ENCODE measurements around the gene KCNB1.

Gene KCNB1

DNA sequence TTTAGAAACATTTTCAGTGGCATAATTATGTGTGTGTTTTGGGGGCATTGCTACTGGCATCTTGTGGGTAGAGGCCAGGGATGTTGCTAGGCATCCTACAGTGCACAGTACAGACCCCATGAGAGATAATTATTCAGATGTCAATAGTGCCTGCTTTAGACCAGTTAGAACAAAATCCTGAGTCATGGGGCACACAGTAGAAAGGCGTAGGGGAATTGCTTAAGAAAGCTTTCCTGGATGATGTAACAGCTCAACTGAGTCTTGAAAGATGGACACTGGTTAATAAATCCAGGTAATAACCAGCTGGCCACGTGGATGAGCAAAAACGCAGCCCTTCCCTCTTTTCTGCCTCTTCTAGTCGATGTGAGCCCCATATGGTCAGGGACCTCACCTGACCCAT, 51.1 kb downstream of the KCNB1 start:
- TF ChIP-seq POLR2A (IDR thresholded peaks at IDR 0.05; ENCODE audit: extremely low read depth, insufficient read length) (no peak), MYC (IDR thresholded peaks at IDR 0.05; ENCODE audit: low read depth, low read length) (no peak)
- TF ChIP-seq, protein P1, sequence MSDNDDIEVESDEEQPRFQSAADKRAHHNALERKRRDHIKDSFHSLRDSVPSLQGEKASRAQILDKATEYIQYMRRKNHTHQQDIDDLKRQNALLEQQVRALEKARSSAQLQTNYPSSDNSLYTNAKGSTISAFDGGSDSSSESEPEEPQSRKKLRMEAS (IDR thresholded peaks at IDR 0.05; ENCODE audit: low read depth, low read length) = no peak
- TF ChIP-seq, protein P2, sequence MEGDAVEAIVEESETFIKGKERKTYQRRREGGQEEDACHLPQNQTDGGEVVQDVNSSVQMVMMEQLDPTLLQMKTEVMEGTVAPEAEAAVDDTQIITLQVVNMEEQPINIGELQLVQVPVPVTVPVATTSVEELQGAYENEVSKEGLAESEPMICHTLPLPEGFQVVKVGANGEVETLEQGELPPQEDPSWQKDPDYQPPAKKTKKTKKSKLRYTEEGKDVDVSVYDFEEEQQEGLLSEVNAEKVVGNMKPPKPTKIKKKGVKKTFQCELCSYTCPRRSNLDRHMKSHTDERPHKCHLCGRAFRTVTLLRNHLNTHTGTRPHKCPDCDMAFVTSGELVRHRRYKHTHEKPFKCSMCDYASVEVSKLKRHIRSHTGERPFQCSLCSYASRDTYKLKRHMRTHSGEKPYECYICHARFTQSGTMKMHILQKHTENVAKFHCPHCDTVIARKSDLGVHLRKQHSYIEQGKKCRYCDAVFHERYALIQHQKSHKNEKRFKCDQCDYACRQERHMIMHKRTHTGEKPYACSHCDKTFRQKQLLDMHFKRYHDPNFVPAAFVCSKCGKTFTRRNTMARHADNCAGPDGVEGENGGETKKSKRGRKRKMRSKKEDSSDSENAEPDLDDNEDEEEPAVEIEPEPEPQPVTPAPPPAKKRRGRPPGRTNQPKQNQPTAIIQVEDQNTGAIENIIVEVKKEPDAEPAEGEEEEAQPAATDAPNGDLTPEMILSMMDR (IDR thresholded peaks at IDR 0.05; ENCODE audit: low read depth, low read length) = no peak
- DNase-seq (ENCODE audit: low read depth) = peak; percentile 21
- H3K4me3 ChIP-seq (ENCODE audit: low read depth, low read length) = no peak overlapping the region

- no peak for DNase-seq (ENCODE audit: low read depth)
- no peak for TF ChIP-seq POLR2A (IDR thresholded peaks at IDR 0.05; ENCODE audit: extremely low read depth, insufficient read length)
- TF ChIP-seq MYC (IDR thresholded peaks at IDR 0.05; ENCODE audit: low read depth, low read length) = no peak
- TF ChIP-seq, protein P1 (IDR thresholded peaks at IDR 0.05; ENCODE audit: low read depth, low read length) = no peak
- TF ChIP-seq, protein P2 (IDR thresholded peaks at IDR 0.05; ENCODE audit: low read depth, low read length) = no peak
- H3K4me3 ChIP-seq (ENCODE audit: low read depth, low read length) = no peak overlapping the region
These were observed 52.1 kb downstream of the KCNB1 start for GRCh38 chr20:49430320-49430719.

DNA sequence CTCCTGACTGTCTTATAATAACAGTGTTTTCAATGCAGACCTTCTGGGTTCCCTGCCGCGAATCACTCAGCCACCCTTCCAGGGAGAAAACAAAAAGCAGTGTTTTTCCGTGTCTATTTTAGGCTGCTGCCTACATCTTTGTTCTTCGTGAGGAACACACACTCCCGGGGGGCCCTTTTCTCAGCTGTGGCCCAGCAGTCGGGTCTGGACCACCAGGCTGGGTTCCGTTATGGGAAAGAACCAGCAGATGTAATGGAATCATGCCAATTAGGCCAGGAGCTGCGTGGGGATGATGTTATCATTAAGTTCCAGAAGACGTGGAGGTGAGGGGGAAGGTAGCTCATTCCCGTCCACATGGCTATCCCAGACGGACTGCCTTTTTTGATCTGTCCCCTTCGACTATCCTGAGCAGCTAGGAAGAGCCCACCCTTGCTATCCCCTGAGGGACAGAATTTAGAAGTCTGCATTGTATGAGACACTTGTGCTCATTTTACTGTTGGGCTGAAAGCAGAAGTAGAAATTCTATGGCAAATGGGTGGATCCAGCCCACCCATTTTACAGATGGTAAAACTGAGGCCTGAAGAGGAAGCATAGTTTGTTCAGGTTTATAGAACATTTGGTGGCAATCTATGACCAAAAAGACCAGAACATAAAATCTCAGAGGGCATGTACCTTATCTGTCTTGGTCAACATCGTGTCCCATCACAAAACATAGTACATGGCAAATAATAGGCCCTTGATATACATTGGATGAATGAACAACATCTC, 54.5 kb downstream of the KCNB1 start:
- no peak overlapping the region for H3K4me3 ChIP-seq (ENCODE audit: low read depth, low read length)
- no peak for DNase-seq (ENCODE audit: low read depth)
- TF ChIP-seq, protein P2 (IDR thresholded peaks at IDR 0.05; ENCODE audit: low read depth, low read length) = no peak
- TF ChIP-seq POLR2A (IDR thresholded peaks at IDR 0.05; ENCODE audit: extremely low read depth, insufficient read length) (no peak), MYC (IDR thresholded peaks at IDR 0.05; ENCODE audit: low read depth, low read length) (no peak)
- TF ChIP-seq, protein P1 (IDR thresholded peaks at IDR 0.05; ENCODE audit: low read depth, low read length) = no peak

DNA sequence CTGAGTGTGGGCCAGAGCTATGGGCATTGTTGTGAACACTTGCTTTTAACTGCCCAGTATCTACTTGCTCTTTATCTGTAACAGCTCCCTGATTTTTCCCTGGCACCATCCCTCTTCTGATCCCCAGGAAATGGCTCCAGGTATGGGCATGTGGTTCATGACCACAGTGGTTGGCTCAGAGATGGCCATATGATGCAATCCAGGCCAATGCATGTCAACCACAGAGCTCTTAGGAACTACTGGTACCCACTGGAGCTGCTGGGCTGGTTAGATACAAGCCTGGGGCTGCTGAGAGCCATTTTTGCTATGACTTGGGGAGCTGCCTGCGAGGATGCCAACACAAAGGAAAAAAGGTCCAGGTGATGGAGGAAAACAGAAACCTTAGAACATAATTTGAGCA, 55.6 kb downstream of the KCNB1 start:
- DNase-seq (ENCODE audit: low read depth) = peak; percentile 42
- no peak for TF ChIP-seq MYC (IDR thresholded peaks at IDR 0.05; ENCODE audit: low read depth, low read length)
- TF ChIP-seq, protein P1 (IDR thresholded peaks at IDR 0.05; ENCODE audit: low read depth, low read length) = no peak
- TF ChIP-seq, protein P2 (IDR thresholded peaks at IDR 0.05; ENCODE audit: low read depth, low read length) = no peak
- no peak for TF ChIP-seq POLR2A (IDR thresholded peaks at IDR 0.05; ENCODE audit: extremely low read depth, insufficient read length)
- H3K4me3 ChIP-seq (ENCODE audit: low read depth, low read length) = no peak overlapping the region

DNA sequence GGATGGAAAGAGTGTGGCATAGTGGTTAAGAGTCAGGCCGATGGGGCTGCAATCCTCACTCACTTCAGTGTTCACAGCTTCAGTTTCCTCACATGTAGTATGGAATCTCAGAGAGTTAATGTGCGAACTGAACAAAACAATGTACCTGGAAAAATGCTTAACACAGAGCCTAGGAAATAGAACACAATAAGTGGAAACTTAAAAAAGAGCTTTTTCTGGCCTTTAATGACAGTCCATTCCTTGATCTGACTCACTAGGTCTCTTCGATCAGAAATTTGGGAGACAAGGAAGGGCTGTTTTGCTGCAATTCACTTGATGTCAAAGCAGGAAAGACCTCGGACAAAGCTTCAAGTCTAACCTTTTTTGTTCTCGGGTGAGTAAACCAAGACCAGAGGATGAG, 56.1 kb downstream of the KCNB1 start:
- H3K4me3 ChIP-seq (ENCODE audit: low read depth, low read length) = no peak overlapping the region
- TF ChIP-seq, protein P1 (IDR thresholded peaks at IDR 0.05; ENCODE audit: low read depth, low read length) = no peak
- TF ChIP-seq POLR2A (IDR thresholded peaks at IDR 0.05; ENCODE audit: extremely low read depth, insufficient read length) (no peak), MYC (IDR thresholded peaks at IDR 0.05; ENCODE audit: low read depth, low read length) (no peak)
- TF ChIP-seq, protein P2 (IDR thresholded peaks at IDR 0.05; ENCODE audit: low read depth, low read length) = no peak
- no peak for DNase-seq (ENCODE audit: low read depth)

Data from NB4 (cell line).